ENCODE results near the gene LSAMP.

GRCh38 chr3:116276675-116277074, 168.6 kb downstream of the LSAMP start:
- TF ChIP-seq, protein P1, sequence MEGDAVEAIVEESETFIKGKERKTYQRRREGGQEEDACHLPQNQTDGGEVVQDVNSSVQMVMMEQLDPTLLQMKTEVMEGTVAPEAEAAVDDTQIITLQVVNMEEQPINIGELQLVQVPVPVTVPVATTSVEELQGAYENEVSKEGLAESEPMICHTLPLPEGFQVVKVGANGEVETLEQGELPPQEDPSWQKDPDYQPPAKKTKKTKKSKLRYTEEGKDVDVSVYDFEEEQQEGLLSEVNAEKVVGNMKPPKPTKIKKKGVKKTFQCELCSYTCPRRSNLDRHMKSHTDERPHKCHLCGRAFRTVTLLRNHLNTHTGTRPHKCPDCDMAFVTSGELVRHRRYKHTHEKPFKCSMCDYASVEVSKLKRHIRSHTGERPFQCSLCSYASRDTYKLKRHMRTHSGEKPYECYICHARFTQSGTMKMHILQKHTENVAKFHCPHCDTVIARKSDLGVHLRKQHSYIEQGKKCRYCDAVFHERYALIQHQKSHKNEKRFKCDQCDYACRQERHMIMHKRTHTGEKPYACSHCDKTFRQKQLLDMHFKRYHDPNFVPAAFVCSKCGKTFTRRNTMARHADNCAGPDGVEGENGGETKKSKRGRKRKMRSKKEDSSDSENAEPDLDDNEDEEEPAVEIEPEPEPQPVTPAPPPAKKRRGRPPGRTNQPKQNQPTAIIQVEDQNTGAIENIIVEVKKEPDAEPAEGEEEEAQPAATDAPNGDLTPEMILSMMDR (IDR thresholded peaks at IDR 0.05; ENCODE audit: insufficient read depth, low read length, poor library complexity, severe bottlenecking): no peak
- no peak for TF ChIP-seq EZH2phosphoT487 (conservative IDR thresholded peaks at IDR 0.05; ENCODE audit: low read length)
